Measurements from ENCODE around the gene ZNRF3. TPM values are rescaled to one million over a fixed set of nuclear protein-coding genes. Genes with fewer than 3 reads are reported as not detected.
"Not testable (repeated sequence)": the region's sequence is repeated elsewhere in the genome, so short reads cannot be mapped to it uniquely, and the experiment has no call there.

Gene ZNRF3
- total and polyA plus RNA-seq, 8 donors = 8.8 to 30.4 (median 27.2) TPM

GRCh38 chr22:28883917-28884746 lies 760 bp downstream of the ZNRF3 start:
- Histone ChIP-seq H3K4me3 (peak overlapping the region; percentile 45 to 60), H3K27me3 (peaks cover 0 to 17% of the 10 kb centered on the region in 2 donors), H3K4me1 (peaks cover 0 to 21% of the 10 kb centered on the region in 2 donors), H3K27ac (peak overlapping the region in 1 of 2 donors; percentile 33), H3K9me3 (no peaks in the 10 kb centered on the region), H3K36me3 (no peaks in the 10 kb centered on the region)
- intact Hi-C loops (cut with DNase I) = no loop called here
- no peak for TF ChIP-seq CTCF (IDR thresholded peaks at IDR 0.05)
- peak in 3 of 4 donors; percentile 36 to 87 (median 42) for DNase-seq
- no peak for ATAC-seq

- H3K9me3 ChIP-seq = no peaks in the 10 kb centered on the region
- H3K4me1 ChIP-seq = peaks cover 0 to 21% of the 10 kb centered on the region in 2 donors
- peak overlapping the region; percentile 45 to 60 for H3K4me3 ChIP-seq
- intact Hi-C loops (cut with DNase I) = no loop called here
- peaks cover 0 to 17% of the 10 kb centered on the region in 2 donors for H3K27me3 ChIP-seq
- no peaks in the 10 kb centered on the region for H3K36me3 ChIP-seq
- ATAC-seq (no peak), DNase-seq (no peak)
- no peak for TF ChIP-seq CTCF (IDR thresholded peaks at IDR 0.05)
- H3K27ac ChIP-seq = no peak overlapping the region
These were observed 1.5 kb downstream of the ZNRF3 start for GRCh38 chr22:28884747-28885350.

- intact Hi-C loops (cut with DNase I) = no loop called here
- Histone ChIP-seq H3K9me3 (no peaks in the 10 kb centered on the region), H3K36me3 (no peaks in the 10 kb centered on the region), H3K4me1 (peaks cover 0 to 21% of the 10 kb centered on the region in 2 donors), H3K27ac (no peak overlapping the region), H3K4me3 (peak overlapping the region in 1 of 2 donors; percentile 60), H3K27me3 (peaks cover 0 to 17% of the 10 kb centered on the region in 2 donors)
- DNase-seq (no peak), ATAC-seq (no peak)
- TF ChIP-seq CTCF (IDR thresholded peaks at IDR 0.05) = no peak
These were observed 2.6 kb downstream of the ZNRF3 start for GRCh38 chr22:28885939-28886338.

GRCh38 chr22:28886679-28887078 lies 3.3 kb downstream of the ZNRF3 start:
- ATAC-seq; intact Hi-C loops (cut with DNase I); H3K36me3 ChIP-seq; DNase-seq; H3K9me3 ChIP-seq; H3K27ac ChIP-seq; H3K4me3 ChIP-seq: not testable (repeated sequence)
- Histone ChIP-seq H3K27me3 (peaks cover 0 to 17% of the 10 kb centered on the region in 2 donors), H3K4me1 (peaks cover 0 to 23% of the 10 kb centered on the region in 2 donors)

GRCh38 chr22:28887725-28888459 lies 4.5 kb downstream of the ZNRF3 start:
- ATAC-seq = no peak
- Histone ChIP-seq H3K36me3 (no peaks in the 10 kb centered on the region), H3K27me3 (peaks cover 0 to 17% of the 10 kb centered on the region in 2 donors), H3K4me1 (peaks cover 6 to 25% of the 10 kb centered on the region in 2 donors), H3K4me3 (no peak overlapping the region), H3K27ac (no peak overlapping the region), H3K9me3 (no peaks in the 10 kb centered on the region)
- no peak for TF ChIP-seq CTCF (IDR thresholded peaks at IDR 0.05)
- intact Hi-C loops (cut with DNase I) = no loop called here
- DNase-seq = no peak
